ENCODE measurements around the gene METTL1.

METTL1 gene

DNA sequence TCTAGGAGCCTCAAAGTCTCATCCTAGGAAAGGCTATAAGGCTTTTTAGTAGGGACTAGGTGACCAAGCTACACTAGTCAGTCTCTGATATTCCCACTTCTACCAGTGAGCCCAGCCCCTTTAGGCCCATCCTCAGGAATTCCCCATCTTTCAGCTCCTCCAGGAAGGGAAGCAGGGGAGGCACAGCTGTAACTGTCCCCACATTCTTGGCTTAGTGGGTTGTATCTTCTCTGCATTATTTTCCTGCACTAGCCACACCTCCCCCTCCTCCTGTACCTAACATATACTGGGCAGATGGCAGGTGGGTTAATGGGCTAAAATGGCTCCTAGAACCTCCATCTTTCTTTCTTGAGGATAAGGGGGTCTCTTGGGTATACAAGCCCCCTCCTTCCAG, 4.6 kb downstream of the METTL1 start:
- DNase-seq, result no peak

DNA sequence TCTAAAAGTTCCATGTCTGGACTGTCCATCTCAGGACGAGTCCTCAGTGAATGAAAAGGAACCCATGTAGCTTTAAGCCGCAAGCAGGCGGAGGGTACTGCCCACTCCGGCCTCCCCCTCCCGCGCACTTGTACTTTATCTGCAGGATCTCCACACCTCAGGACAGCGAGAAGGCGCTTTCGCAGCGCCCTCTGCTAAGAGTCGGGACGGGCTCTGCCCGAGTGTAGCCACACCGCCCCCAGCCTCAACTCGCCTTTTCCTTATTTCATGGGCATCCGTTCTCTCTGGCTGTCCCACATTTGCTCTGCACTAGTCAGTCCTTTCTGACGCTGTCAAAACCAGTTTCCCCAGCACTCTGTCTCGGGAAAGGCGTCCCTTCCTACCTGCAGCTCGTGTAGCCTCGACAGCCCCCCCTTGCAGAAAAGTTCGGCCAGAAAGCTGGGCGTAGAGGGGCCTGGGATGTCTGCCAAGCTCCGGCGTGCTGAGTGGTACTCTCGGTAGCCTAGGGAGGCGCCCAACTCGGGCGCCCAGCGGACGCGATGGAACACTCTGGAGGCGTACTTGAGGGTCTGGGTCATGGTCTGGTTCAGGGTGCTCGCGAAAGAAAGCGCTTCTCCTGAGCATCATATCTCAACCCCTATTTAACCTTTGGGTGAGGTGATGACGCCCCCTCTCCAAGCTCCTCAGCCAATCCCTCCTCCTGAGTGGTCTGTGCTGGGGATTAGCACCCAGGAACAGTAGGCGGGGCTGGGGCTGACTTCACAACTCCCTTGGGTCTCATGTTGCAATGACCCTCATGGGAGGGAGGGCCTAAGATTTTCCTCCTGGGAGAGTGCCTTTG, 5.2 kb downstream of the METTL1 start, which contains the start of gene CYP27B1:
CYP27B1 (minus strand) TSS at position 615 of the 841 bp plus-strand sequence; CDS start at position 578, 37 bp downstream.
- DNase-seq, result no peak

DNA sequence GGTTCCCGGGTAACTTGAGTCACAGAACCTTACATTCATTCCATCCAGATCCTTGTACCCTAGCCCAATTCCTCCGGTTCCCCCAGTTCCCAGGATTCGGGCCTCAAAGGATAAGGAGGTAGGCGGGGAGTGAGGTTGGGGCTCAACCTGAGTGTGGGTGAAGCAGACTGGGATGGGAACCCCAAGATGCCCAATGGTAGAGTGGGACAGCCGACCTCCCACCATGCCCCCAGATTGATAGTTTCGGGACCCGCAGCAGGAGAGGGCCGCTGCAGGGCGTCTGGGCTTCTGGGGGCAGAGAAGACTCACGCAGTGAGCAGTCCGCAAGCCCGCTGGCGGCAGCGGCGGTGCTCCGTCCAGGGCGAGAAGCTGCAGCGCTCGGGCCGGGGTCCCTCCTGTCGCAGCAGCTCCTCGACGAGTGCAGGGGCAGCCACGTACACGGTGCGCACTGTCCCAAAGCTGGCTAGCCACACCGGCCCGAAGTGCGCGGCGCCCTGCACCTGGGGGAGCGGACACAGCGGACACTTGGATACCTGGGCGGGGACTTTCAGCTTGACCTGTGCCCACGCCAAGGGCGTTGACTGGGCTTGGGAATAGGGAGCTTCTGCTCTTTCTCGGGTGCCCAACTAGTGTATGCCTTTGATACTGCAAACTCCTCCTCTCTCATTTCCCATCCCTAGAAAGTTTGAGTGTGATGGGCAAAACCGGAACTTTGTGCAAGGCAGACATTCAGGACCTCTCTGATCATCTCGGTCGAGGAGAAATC, 6.0 kb downstream of the METTL1 start:
- no peak for DNase-seq

DNA sequence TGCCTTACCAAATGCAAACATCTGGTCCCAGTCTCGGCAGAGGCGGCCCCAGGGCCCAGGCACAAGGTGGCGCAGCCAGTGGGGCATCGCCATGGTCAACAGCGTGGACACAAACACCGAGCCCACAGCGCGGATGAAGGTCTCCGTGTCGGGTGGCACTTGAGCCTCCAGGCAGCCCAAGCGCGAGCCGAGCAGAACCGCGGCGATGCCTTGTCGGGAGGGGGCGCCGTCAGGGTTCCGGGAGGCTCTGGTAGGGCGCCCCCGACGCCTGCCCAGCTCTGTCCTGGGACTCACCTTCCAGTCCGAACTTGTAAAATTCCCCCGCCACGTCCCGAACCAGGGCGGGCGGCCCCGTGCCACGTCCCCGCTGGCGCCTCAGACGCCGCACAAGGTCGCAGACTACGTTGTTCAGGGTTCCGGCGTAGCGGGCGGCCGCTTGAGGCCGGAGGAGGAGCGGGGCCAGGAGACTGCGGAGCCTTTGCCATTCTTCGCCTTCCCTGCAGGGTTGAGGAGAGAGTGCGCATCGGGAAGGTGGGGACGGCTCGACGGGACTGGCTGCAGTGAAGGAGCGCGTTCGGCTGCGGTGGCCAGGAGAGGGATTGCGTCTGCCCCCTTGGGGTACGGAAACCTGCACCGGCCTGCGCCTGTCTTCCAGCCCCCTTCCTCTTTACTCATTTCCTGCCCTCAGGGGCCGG, 6.8 kb downstream of the METTL1 start:
- DNase-seq, result peak; percentile 40

DNA sequence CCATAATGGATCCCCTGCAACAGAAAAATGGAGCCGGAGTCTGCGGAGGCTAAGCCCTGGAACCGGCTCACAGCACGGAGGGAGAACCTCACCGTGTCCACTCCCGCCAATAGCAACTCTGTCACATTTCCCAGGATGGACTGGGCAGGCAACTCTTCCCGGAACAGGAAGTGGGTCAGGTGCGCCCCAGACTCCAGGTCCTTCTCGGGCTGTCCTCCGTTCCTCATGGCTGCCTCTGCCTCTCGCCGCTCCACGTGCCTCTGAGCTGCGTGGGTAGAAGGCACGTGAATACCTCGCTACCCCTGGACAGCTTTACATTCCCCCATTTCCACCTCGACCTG, 7.3 kb downstream of the METTL1 start:
- no peak for DNase-seq

DNA sequence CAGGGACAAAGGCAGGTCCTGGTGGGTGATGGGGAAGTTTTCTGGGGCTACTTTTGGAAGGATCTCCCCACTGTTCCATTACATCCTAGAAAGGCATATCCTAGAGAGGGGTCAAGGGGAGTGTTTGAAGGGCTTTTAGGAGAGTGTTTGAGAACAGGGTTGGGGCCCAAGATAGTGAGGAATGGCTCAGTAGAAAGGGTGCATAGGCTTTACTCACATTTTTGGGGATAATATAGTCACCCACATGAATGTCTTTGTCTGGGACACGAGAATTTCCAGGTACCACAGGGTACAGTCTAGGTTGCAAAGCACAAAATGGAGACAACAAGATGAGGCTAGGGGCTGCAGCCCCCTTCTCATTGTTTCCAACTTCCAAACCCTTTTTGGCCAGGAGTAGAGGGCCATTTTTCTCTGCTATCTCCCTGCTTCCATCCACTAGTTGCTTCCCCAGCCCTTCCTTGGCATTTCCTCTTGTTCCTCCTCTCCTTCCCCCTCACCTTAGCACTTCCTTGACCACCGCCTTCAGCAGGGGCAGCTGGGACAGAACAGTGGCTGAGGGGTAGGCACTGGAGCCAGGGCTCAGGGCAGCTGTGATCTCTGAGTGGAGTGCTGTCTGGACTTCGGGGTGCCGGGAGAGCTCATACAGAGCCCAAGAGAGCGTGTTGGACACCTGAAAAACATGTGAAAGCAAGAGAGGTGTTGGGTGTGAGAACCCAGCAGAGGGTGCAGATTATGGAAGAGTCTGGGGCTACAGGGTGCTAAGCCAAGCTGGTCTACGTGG, 7.8 kb downstream of the METTL1 start:
- no peak for DNase-seq

DNA sequence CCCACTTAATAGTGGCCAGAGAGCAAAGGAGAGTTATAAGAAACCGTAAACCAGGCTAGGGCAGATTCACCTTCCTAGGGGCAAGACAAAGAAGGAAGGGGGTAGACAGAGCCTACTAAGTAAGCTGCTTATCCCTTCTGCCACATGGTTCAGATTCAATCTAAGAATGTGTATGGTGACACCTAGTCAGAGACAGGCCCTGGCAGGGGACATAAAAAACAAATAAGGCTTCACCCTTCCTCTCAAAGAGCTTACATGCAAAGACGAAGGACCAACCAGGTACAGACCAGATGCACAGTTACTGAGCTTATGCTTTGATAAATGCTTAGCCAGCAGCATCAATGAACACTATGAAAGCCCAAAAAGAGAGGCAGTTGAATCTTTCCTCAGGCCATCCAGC, 9.4 kb downstream of the METTL1 start:
- no peak for DNase-seq

DNA sequence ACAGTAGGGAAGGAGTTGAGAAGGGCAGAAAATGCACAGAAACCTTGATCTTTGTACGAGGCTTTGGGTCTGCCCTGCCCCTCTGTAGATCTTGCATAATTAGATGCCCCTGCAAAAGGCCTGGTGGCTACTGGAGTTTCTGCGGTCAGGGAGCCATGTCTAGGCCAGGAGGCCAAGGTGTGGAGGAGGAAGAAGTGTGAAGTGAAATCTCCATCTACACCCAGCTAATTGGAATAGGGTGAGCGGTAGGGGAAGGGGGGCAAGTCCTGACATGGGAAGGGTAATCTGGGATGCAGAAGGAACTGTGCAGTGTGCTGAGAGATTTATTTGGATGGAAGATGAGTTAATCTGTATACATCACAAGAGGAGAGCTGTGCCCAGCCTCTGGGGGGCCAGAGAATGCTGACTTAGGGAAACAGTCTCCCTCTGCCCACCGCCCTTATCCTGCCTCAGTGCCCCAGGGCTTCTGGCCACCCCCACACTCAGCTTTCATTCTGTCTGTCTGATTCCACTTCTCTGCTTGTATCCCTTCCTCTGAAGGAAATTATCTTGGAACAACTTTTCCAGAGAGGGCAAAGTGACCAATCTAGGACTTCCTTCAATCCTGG, 10.4 kb downstream of the METTL1 start:
- no peak for DNase-seq

DNA sequence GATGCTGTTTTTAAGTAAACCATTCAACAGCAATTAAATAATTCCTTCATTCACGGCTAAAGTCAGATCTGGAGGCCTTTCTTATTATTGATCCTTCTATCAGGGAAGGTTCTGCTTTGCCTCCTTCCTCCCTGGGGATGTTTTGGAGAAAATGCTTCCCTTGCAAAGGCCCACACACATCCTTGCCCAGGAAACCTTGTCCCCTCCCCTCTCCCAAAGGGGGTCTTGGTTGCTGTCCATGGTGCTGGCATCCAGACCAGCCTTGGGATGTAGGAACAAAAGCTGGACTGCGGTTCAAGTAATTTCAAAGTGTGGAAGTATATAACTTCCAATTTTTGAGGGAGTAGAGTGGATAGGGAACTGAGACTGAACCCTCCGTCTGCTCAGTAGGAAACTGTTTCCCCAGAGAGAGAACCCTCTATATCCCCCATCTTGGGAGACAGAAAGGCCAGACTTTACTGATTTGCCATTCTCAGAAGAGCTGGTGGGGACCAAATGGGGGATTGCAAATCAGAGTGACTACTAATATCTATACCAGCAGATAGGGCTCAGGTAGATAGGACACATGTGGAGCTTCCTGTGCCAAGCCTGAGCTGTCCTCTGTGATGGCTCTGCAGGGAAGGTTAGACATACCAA, 11.4 kb downstream of the METTL1 start:
- no peak for DNase-seq

DNA sequence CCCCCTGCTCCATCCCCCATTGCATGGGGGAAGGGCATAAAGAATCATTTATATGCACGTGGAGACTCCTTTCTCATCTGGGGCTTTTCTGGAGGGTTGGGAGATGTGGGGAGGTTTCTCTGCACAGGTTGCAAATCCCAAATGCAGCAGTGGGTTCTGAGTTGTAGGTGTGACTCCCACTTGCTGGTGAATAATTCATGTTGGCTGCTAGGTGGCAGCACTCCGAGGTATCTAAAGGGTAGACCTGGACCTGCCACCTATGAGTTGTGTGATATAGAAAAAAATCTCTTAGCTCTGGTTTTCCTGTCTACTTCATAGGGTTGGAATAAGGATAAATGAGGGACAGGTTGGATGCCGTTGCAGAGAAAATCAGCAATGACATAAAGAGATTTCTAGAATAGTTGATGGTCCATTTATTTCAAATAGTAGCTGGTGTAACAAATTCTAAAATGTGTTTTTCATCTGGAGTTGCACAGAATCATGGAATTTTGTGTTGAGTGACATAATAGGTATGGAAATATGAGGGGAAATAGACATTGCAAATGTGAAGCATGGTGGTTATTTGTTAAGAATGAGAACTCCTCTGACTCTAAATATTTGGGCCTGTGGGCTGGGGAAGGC, 12.4 kb downstream of the METTL1 start:
- DNase-seq, result no peak

DNA sequence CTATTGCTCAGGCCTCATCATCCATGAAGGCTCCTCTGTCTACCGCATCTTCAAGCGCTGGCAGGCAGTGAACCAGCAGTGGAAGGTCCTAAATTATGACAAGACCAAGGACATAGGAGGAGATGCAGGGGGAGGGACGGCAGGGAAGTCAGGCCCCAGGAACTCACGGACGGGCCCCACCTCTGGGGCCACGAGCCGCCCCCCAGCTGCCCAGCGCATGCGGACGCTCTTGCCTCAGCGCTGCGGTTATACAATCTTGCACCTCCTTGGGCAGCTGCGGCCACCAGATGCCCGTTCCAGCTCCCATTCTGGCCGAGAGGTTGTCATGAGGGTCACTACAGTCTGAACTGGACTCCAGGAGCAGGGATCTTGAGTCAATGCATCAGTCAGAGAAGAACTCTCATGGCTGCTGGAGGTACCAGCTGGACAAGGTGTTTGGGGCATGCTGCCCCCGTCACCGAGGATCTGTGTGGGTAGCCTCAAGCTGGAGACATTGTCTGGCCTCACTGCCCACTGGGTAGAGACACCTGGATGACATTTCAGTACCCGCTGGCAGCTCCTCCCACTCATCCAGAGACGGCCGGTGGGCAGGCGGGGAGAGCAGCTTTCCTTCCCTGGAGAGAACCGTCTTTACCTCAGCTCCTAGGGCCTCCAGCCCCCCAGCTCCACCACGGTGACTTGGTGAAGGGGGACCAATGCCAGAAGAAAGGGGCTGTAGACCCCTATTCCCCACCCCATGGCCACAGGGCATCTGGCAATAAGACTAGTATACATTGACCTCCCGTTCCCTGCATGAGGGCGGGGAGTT, 13.1 kb downstream of the METTL1 start:
- DNase-seq, result no peak

DNA sequence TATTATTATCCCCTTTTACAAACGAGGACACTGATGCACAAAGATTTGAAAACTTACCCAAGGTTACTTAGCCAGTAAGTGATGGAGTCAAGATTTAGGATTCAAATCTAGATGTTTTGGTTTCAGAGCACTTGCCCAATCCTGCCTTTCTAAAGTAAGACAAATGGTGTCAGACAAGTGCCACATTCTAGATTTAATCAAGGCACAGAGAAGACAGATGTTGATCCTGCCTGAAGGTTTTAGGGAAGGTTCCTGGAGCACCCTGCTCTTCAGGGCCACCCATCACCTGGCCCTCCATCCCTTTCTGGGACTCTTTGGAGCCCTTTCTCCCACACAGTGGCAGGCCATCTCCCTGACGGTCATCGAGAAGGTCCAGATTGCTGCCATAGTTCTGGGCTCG, 14.1 kb downstream of the METTL1 start:
- DNase-seq, result no peak

DNA sequence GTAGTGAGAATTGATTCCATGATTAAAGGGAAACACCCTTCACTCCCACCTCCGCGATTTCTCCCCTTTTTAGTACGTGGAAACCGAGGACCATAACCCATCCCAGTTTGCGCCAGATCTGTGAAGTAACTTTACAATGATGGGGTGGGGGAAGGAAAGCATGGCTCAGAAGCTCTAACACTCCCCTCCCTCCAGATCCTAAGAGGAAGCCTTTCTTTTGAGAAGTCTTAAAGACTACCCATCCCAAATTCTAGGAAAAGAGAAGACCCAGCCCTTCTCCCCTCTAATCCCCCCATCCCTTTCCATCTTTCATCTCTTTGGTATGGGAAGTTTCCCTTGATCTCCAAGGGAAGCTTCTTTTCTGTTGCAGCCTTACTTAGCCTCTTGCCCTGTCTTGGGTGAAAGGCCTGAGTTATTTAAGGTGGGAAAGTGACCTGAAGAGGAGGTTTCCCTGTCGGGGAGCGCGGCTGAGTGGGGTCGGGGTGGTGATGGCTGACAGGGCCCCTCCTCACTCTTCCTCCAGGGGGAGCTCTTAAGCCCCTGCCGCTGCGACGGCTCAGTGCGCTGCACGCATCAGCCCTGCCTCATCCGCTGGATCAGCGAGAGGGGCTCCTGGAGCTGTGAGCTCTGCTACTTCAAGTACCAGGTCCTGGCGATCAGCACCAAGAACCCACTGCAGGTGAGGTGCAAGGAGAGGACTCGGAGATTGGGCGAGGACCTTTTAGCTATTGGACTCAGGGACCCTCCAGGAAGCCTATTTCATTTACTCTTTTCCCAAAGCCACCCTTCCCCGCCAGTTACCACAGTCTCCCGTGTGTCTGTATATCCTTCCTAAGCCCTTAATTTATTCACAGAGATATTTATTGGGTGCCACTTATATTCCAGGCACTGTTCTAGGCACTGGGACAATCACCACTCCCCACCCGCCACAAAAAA, 15.2 kb downstream of the METTL1 start:
- DNase-seq, result no peak

DNA sequence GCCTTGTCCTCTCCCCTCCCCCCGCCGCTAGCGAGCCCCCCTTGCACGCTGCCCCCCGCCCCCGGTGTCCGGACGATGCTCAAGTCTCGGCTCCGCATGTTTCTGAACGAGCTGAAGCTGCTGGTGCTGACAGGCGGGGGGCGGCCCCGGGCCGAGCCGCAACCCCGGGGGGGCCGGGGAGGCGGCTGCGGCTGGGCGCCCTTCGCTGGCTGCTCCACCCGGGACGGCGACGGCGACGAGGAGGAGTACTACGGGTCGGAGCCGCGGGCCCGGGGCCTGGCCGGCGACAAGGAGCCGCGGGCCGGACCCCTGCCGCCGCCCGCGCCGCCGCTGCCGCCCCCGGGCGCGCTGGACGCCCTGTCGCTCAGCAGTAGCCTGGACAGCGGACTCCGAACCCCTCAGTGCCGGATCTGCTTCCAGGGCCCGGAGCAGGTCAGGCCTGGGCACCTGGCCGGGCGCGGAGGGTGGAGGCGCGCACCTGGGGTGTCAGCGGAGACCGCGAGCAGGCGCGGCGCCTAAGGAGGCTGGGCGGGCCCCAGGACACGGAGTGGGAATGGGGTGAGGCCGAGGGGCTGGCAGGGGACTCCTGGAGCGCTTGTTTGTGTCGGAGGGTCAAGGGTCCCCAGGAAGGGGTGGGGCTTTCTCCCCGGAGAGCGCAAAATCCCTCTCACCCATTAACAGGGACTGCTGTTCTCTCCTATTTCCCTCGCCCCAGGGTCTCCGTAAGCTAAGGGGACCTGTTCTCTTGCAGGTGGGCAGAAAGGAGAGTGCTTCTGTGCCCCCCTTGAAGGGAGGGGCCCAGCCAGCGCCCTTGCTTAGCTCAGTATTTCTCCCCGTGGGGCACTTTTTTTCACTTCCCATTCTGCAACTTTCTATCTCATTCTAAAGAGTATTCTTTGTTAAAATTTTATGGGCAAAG, 16.2 kb downstream of the METTL1 start:
- DNase-seq, result no peak

DNA sequence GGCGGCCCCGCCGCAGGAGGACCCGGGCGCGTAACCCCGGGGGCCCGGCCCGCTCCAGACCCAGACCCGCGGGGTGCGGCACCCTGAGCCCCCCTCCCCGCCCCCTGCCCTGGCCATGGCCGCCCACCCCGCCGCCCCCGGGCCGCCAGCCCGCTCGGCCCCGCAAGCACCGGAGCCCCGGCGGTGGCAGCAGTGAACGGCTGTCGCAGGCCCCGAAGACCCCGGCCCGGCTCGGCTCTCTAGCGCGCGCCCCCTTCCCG, 16.8 kb downstream of the METTL1 start:
- DNase-seq, result no peak

DNA sequence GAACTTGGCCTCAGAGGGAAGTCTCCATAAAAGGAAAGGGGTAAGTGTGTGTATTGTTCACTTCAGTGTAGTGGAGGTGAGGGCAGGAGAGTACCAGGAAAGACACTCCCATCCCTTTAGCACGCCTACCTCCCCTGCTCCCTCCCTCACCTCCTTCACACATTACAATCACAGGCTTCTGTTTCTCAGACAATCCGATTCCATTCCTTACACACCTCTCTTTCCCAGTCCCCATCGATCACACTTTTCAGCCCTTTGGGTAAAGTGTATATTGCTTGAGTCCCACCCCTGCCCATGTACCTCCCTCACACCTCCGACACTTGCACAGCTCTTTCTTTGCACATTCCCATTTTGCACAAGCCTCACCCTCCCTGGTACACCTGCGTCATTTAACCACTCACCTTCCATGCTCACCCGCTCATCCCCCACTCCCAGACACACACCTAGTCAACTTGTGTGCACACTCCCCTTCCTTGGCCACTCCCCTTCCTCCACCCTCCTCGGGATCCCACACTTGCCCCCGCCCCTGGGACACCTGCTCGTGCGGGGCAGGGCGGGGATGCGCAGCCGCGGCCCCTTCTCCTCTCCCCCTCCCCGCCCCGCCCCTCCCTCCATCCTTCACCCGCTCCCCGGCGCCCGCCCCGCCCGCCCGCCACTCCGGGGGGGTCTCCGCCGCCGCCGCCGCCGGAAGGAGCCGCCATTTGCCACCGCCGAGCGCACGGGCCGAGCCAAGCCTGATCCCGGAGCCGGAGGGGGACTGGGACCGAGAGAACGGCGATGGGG, 17.3 kb downstream of the METTL1 start, which contains the start of gene MARCHF9:
MARCHF9 (plus strand) TSS at position 693 of the 783 bp plus-strand sequence. CDS start 426 bp downstream, outside the sequence.
- no peak for DNase-seq

DNA sequence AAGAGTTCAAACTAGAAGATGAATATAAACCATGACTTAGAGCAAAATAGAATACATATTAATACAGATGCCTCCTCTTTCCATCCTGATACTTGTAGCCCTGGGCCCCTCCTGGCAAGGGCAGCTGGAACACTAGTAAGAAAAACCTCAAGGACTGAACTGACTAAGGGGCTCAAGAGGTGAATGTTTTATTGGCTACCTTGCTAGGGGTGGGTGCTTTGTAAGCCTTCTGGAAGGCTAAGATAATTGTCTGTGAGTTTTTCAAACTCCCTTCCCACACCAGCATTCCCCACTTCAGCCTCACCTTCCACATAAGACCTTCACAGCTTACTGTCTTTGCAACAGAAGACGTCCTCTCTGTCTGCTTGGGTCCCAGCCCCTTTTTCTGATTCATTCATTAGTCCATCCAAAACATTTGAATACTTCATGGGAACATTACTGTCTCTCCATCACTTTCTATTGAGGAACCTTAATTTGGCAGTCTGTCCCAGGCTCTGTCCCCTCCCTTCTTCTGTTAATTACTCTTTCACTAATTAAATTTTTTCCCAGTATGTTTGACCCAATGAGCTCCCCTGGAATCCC, 18.1 kb downstream of the METTL1 start:
- DNase-seq, result no peak
